DMS79 (cell line): ENCODE data around the gene ITPRID2.
A peak's percentile ranks its signal among the peaks of the same experiment; 100 is the strongest.

ENCODE experiments used
- DNase-seq: peaks from one replicate; lab custom pipeline; 2025; lab: John Stamatoyannopoulos, UW

The ITPRID2 gene

DNA sequence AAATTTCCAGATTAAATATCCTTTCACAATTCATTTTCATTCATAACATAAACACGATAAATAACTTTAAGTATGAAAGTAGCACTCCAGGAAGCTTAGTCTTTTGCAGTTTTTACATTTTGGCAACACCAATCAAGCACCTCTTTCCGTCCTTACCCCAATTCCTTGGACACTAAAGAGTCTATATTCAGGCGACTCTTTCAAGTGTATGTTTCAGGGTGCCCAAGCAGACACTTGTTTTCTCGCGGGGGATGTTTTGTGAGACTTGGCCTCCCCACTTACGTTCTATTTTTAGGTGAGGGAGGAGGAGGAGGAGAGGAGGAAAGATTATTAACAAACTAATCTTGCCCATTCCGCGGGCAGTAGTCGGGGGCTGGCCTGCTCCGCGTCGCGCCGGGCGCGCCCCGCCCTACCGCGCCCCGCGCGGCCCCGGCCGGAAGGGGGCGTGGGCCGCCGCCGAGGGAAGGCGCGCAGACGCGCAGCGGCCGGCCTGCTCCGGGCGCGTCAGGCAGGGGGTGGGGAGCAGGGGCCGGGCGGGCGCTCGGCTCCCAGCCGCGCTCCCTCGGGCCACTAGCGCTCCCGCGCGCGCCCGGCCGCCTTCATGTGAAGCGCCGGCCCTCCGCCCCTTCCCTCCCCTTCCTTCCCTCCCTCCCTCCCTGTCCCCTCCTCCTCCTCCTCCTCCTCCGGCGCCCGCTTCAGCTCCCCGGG, at the start of gene ITPRID2:
TSS of gene ITPRID2 (plus strand) at position 473 of the 708 bp plus-strand sequence. CDS start 337 bp downstream, outside the sequence.
- DNase-seq: peak; percentile 53

DNA sequence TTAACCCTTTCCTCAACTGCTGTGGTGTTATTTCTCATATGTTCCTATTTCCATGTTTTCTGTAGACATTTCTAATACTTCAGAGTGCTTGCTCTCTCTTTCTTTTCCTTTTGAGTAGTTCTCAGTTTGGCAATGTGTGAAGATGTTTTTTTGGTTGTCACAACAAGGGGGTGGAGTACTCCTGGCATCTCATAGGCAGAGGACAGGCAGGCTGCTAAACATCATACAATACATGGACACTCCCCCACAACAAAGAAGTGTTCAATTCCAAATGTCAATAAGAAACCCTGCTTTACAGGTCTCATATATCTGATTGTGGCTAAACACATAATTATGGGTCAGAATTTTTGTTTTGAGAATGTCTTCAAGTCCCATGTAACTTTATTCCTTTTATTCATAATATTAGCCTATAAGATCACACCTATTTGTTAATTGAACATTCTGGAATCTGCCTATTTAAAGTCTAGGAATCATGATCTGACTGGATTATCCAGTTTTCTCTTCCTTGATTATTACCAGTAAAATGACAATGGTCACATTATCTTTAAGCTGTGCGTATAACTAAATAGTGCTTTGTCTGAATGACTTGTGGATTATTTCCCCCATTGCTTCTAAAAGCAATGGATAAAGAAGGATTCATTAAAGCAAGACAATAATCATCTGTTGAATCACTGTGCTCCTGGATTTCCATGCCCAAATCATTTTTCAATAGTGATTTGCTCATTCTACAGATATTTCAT, 46.8 kb upstream of the ITPRID2 start:
- DNase-seq: no peak

DNA sequence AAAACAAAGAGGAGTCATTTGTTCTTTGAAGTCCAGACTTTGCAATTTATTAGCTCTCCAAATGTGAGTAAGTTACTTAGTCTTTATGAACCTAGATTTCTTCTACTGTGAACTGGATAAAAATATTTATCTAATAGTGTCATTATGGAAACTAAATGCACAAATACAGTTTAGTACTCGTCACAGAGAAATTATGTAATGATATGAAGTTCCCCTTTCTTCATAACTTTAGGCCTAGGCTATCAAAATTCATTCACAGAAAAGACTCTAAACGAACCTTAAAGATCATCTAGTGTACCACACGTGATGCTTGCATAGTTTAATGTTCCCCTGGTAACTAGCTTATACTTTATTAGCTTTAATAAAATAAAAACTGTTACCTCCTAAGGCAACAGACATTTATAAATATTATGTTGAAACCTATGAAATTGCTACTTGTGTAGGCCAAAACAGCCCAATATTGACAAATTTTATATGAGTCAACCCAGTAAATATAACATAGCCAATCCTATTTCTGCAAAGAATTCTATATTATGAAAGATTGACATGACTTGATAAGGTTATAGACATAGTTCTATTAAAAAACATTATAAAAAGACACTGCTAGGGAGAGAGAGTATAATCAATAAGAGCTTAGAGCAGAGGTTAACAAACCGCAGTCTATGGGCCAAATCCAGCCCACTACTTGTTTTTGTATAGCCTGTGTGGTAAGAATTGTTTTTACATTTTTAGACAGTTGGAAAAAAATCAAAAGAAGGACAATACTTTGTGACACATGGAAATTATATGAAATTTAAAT, 44.9 kb upstream of the ITPRID2 start:
- DNase-seq: no peak

DNA sequence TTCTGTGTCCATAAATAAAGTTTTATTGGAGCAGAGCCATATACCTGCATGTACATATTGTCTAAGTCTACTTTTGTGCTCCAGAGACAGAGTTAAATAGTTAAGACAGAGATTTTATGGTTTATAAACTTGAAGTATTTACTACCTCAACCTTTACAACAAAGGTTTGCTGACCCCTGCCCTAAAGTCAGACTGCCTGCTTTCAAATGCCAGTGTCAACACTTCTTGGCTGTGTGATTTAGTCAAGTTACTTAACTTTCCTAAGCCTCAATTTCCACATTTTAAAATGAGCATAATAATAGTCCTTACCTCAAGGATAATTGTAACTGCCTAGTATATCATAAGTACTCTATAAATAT, 44.4 kb upstream of the ITPRID2 start:
- no peak for DNase-seq

DNA sequence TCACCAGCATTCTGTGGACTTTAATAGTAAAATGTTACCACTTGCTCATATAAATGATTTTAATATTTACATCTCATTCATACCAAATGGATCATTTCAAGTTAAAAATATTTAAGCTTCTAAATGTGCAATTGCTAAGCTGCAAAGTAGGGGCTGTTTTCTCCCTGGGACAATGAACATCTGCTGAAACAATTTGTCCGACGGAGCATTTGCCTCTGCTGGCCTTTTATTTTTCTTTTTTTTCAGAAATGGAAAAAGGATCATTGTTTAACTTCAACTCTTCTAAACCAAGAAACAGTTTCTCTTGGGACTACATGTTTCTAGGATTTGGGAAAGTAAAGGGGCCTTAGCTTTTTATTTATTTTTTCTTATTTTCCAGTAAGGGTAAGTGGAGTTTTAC, 43.8 kb upstream of the ITPRID2 start:
- no peak for DNase-seq

DNA sequence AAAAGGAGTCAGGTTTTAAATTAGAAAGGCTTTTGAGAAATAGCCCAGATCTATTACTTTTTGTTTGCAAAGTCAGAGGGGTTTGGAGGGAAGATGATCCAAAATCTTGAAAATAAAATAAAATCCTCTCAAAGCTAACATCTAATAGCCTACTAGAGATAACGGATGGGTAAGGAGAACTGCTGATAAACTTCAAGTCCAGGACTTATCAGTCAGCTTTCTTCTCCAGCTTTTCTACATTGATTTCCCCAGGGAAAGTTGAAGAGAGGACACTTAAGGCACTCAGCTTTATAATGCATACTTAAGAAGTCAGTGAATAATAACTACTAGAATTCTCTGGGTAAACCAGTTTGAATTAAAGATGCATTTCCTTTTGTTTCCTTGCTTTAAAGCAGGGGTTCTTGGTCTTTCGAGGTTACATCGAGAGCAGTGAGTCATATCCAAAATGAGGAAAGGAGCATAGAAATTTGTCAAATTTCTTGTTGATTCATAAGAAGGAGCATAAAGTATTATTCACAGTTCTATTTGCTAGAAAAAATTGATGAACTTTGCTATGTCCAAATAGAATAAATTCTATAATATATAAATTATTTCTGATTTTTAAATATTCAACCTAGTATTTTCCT, 43.2 kb upstream of the ITPRID2 start:
- DNase-seq: peak; percentile 94

DNA sequence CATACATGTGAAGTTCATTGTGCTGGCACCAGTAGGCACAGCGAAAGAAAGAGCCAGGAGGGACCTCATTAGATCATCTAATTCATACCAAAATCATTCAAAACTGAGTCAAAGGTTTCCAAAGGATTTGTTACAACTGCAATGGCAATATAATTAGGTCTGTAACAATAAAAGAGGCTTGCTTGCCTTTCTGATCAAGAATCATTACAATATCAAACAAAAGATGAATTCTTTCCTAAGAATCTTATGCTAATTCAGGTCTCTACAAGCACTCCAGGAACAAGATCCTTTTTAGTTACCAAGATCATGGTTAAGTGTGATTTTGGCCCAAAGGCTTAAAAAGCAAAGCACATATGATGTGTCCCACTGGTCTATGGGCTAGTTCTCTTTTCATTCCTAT, 41.9 kb upstream of the ITPRID2 start:
- DNase-seq: no peak

DNA sequence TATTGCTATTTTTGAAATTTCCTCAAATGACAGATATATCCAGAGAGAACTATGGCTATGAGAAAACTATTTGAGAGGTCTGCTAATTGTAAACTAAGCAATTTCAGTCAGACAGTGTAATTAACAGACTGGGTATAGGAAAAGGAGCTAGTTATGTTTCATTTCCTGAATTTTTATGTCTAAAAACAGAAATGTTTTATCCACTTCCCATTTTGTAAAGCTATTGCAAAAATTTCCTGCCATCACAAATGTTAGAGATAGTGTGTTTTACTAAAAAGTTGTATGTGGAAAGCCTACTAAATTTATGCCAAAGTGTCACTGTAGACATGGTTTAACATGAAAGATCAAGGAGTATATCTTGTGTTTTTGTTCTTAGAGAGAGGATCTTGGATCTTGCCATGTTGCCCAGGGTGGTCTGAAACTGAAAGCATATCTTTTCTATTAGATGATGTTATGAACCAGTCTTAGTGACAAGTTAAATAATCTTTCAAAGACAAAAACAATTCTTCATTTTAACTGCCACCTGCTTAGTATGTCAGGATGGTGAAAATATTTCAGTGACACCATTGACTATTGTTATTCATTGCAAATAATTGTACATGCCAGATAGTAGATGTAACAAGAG, 40.5 kb upstream of the ITPRID2 start:
- no peak for DNase-seq

DNA sequence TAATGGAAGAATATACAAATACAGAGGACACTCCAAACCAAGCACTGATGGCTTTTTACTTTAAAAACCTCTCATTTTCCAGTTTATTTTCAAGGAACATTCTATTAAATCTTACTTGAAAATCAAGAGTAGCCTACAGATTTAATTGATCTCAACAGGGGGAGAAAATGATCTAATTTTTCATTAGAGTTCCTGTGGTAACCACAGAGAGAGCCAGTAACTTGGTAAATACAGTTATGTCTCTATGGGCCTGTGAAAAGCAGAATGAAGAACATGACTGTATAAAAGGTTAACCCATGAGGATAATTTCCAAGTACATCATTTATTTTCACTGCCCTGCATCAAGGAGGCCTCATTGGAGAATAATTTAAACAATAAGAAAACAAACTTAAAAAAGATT, 39.8 kb upstream of the ITPRID2 start:
- DNase-seq: no peak

DNA sequence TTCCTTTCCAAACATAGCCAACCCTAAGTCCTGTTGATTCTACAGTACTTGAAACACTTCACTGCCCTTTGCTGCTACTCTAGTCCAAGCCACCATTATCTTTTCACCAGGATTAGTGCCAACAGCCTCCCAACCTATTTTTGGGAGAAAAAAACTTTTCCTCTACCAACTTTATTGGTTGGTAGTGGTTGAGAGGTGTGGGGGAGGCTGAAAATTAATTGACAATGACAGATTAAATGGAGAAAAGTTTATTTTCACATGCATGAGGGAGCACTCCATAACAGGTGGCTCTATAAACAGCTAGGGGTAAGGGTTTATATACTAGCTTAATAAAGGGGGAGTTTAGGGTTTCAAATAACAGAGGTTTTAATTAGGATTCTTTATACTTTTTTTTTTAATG, 37.8 kb upstream of the ITPRID2 start:
- peak; percentile 82 for DNase-seq

DNA sequence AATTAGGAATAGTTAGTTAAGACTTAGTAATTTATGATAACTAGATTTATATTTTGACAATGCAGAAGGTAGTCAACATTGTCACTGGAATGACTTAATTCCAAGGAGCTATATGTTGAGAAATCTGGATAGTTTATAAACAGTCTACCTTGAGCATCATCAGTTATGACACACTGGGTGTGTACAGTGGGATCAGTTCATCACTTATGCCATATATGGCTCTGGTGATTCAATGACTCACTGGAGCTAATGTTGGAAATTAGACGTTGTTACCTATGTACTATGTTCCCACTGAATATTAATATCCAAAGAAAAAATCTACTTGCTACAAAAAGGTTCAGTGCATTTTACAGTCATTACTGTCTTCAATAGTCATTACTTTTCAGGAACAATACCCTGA, 34.0 kb upstream of the ITPRID2 start:
- no peak for DNase-seq

DNA sequence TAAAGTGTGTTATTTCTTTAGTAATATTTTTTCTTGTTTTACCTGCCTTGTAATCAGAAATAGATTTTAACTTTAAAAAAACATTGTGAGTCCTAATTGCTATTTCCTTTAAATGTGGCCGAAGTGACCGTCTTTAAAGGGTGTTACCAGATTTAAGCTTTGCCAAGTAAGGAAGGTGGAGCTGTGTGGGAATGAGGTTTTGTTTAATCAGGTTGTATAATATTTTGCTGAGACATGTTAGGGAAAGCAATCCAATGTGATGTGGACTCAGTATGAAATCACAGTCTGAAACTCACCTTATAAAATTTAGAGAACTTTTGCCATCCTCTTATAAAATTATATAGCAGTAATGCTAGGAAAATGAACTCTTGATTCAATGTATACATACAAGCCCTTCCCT, 32.9 kb upstream of the ITPRID2 start:
- DNase-seq: no peak

DNA sequence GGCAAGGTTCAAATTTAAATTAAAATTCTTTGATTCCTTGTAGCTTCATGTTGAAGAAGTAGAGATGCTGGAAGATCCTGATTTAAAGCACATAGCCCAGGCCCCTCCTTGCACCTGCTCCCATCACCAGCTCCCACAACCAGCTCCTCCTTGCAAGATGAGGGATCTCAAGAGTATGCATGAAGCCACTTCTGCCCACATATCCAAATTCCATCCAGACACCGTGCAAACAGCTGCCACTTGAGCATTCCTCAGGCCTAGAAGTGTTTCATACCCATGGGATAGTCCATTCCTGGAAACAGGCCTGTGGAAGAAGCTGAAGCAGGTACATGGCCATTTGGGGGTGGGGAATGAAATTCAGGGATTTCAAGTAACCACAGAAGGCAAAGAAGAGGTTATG, 32.4 kb upstream of the ITPRID2 start:
- DNase-seq: peak; percentile 5

DNA sequence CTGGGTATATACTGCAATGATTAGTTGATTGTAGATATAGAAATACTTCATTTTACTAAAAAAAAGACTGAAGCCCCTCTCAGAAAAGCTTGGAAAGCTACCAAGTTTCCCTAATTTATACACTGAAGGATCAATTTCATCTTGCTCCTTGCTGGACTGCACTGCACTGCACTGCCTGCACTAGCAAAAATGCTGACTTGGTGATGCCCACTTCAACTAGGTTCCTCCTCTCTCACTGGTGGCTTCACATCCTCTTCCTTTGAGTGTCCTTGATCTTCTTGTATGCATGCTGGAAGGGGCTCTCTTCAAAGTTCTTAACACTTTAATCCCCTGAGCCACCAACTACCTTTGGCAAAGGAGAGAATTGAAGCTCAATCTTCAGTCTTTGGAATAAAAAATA, 31.7 kb upstream of the ITPRID2 start:
- DNase-seq: no peak

DNA sequence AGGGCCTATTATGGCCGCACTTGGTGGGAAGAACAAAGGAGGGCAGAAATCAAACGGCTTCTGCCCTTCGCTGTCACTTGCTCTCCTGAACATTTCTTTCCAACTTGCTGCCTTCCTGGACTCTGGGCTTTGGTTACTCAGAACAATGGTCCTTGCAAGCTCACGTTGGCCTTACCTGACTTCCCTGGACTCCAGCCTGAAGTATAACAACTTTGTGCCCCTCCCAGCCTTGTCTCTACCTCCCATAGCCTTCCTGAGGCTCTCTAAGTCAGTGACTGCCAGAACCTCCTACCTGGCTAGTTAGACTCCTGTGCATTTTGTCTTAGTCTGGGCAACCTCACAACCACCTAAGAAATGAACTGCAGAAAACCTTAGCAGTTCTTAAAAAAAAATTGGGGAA, 30.2 kb upstream of the ITPRID2 start:
- DNase-seq: no peak

DNA sequence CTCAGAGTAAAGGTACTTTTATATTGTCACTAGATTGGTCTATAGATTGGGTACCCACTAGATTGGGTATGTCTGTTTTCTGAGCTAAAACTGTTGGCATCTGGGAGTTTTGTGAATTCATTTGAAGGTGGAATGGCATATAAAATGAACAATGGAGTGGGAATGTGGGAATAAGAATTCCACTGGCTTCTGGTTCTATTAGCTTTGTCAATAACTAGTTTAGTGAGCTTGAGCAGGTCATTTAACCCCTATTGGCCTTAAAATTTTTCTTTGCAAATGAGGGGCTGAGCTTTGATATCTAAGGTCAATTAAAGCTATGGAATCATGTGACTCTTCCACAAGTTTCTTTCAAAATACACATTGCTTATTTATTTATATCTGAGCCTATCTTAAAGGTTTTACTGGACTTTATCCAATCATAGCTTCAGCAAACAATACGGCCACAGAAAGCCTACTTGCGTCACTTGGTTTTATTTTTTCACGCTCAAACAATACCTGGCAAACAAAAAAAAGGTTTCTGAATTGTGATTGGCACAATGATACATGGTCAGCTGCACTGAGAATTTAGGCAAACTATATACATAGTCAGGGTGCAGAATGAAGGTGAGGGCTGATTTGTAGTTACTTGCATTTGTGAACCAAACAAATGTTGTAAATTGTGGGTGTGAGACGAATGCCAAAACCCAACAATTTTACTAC, 28.8 kb upstream of the ITPRID2 start:
- no peak for DNase-seq

DNA sequence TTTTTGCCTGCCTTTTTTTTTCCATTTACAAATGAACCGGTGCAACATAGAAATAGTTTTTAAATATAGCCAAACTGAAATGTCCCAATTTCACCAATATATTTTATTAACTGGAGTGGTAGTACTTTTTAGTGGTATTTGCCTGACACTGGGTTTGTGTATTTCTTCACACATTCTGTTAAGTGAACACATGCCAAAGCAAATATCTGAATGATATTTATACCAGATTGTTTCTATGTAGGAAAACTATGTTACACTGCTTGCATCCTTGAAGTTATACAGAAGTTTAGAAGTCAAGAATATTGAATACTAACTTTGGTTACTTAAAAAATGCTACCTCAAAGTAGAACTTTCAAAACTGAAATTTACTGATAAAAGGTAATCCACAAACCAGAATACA, 19.4 kb upstream of the ITPRID2 start:
- no peak for DNase-seq

DNA sequence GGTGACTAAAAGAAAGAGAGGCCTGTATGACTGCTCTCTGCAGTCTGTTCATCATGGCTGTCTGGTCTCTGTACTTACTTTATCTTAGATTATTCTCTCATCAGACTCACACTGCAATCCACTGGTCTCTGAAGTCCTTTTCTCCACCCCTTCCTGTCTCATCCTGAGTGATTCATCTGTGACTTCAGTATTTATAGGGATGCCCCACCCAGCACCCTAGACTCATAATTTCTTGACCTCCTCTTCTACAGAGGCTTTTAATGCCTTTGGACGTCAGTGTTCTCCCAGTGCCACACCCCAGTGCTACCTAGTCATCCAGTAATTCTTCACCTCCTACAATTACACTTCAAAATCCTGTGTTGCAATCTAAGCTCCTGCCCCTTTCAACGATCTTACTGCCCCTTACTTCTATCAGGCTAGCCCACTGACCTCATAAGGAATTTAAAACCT, 14.9 kb upstream of the ITPRID2 start:
- DNase-seq: no peak

DNA sequence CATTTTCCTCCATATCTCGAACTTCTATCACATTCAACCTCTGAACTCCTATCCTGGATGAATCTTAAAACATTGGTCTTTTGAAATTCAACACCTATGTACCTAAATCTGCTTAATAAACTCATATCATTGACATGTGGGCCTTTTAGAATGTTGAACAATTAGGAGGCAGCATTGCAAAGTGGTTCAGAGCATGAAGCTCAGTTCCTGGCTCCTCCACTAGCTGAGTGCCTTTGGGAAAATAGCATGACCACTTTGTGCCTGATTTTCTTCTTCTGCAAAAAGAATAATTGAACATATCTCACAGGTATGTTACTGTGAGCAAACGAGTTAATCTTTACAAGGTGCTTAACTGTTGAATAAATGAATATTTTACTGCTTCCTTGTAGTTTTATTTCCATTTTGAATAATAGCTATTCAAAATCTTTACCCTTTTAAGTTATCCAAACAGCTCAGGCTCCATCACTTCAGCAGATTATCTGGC, 14.3 kb upstream of the ITPRID2 start:
- DNase-seq: no peak

DNA sequence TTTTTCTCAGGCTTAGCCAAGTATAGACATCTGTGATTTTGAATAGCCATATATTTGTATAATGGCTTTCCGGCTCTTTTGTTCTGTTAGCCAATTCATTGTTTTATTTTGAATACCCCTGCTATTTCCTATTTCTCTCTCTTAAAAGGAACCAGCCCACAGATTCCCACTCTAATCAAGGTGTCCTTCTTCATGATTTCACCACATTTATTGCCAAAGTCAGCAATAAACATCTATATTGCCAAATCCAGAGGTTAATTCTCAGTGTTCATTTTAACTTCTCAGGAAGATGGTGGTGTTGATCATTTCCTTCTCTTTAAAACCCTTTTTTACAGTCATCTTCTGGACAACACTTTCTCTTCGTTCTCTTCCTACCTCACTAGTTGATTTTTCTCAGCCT, 13.1 kb upstream of the ITPRID2 start:
- no peak for DNase-seq

DNA sequence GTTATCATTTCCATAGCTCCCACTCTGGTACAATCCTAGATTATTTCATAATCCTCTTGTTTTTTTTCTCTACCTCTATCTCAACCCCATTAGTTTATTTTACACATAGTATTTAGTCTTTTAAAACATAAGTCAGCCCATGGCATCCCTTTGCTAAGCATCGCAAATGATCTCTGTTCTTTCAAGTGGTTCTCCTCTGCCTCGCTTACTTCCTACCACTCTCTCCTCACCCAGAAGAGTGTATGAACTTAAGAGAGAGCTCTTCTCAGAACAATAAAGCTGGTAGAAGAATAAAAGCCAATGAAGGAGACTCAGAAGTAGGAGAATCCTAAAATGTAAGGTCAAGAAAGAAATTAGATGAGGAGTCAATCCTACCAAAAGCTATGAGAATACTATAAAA, 12.2 kb upstream of the ITPRID2 start:
- DNase-seq: no peak
